ENCODE results near the gene RNF217.

- TF ChIP-seq, protein P1, sequence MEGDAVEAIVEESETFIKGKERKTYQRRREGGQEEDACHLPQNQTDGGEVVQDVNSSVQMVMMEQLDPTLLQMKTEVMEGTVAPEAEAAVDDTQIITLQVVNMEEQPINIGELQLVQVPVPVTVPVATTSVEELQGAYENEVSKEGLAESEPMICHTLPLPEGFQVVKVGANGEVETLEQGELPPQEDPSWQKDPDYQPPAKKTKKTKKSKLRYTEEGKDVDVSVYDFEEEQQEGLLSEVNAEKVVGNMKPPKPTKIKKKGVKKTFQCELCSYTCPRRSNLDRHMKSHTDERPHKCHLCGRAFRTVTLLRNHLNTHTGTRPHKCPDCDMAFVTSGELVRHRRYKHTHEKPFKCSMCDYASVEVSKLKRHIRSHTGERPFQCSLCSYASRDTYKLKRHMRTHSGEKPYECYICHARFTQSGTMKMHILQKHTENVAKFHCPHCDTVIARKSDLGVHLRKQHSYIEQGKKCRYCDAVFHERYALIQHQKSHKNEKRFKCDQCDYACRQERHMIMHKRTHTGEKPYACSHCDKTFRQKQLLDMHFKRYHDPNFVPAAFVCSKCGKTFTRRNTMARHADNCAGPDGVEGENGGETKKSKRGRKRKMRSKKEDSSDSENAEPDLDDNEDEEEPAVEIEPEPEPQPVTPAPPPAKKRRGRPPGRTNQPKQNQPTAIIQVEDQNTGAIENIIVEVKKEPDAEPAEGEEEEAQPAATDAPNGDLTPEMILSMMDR (IDR thresholded peaks at IDR 0.05): no peak
- TF ChIP-seq EP300 (IDR thresholded peaks at IDR 0.05) (no peak), POLR2A (IDR thresholded peaks at IDR 0.05) (no peak)
These were observed 116.5 kb downstream of the RNF217 start for GRCh38 chr6:125078602-125079321.
